Tibial nerve (tissue), 4 donors: ENCODE data around the gene NELL1. TPM values are rescaled to one million over a fixed set of nuclear protein-coding genes. Genes with fewer than 3 reads are reported as not detected.

Experiments used
- DNase-seq, 2 donors: peaks; one replicate each; pipeline ENCODE4 v3.0.0-alpha.2; 2019; ENCODE audit warnings: low spot score in 2 of 2
- H3K27ac ChIP-seq, 4 donors: fragments of 200-600 bp; sonication (generic) in 3 of 4; one replicate each; pipeline ENCODE4 v1.5.1; 2017 to 2019; ENCODE audit warnings: mild to moderate bottlenecking in 1 of 4
- H3K27me3 ChIP-seq, 2 donors: fragments of 200-600 bp; sonication (generic) in 1 of 2; one replicate each; pipeline versions ENCODE4 v1.5.1 to v1.6.0; 2017 to 2019
- H3K36me3 ChIP-seq, 3 donors: fragments of 200-600 bp; sonication (generic); one replicate each; pipeline ENCODE4 v1.5.1; 2018 to 2019
- H3K4me1 ChIP-seq, 4 donors: fragments of 200-600 bp; sonication (generic) in 3 of 4; one replicate each; pipeline ENCODE4 v1.5.1; 2017 to 2019
- H3K4me3 ChIP-seq, 4 donors: fragments of 200-600 bp; sonication (generic) in 3 of 4; one replicate each; pipeline ENCODE4 v1.5.1; 2017 to 2019; ENCODE audit warnings: mild to moderate bottlenecking in 1 of 4, moderate library complexity in 1 of 4
- H3K9me3 ChIP-seq, 4 donors: fragments of 200-600 bp; sonication (generic) in 3 of 4; one replicate each; pipeline ENCODE4 v1.5.1; 2017 to 2019
- EP300 ChIP-seq, 2 donors: sonication (generic); formaldehyde crosslinking; IDR thresholded peaks; one replicate each; pipeline ENCODE4 v1.6.1; 2017; ENCODE audit warnings: antibody characterized with exemption in 2 of 2, mild to moderate bottlenecking in 1 of 2
- POLR2A ChIP-seq, 2 donors: fragments of 450-650 bp; IDR thresholded peaks; one replicate each; pipeline ENCODE4 v1.6.1; 2017; ENCODE audit warnings: antibody characterized with exemption in 2 of 2, mild to moderate bottlenecking in 2 of 2, moderate library complexity in 2 of 2
- WGBS, 2 donors: methylation state at CpG; one replicate each; pipeline ENCODE4 v1.1.5; 2018; 5-methylcytosine and 5-hydroxymethylcytosine counted together
- total RNA-seq, 4 donors: library from RNA; depleted of rRNA; stranded (reverse); fragments of >200 nt; gene quantifications; one replicate each; pipeline ENCODE4 v1.1.0, GENCODE V29; 2016
- TF ChIP-seq, protein P1 (sequence below), 5 experiments: fragments of 200-600 bp in 3 of 5; fragments of 450-650 bp in 2 of 5; sonication (generic) in 3 of 5; IDR thresholded peaks; one replicate each; pipeline ENCODE4 v1.5.1; 2016 to 2019; ENCODE audit warnings: antibody characterized with exemption in 5 of 5, mild to moderate bottlenecking in 3 of 5, moderate library complexity in 2 of 5

NELL1 gene
- total RNA-seq, 4 donors from 2014 or later, result not detected

DNA sequence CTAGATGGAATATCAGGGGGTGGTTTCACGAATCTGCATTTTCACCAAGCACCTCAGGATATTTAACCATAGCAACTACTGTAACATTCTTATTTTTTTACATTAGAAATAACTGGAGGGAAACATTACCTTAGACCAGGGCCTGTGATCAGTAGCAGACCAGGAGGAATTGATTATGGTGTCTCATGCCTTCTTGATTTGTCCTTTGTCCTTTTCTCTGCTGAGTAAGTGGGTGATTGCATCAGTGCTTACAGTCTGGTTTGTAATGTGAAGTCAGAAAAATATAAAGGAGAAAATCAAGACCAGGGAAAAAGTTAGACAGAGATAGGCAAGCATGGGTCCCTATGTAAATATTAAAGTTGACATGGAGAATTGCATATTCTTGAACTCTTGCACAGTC is 703.3 kb downstream of the NELL1 start:
- no peak for DNase-seq
- Histone ChIP-seq H3K27ac (no peak overlapping the region), H3K4me3 (no peak overlapping the region), H3K27me3 (no peaks in the 10 kb centered on the region), H3K9me3 (no peaks in the 10 kb centered on the region), H3K4me1 (no peaks in the 10 kb centered on the region), H3K36me3 (no peaks in the 10 kb centered on the region)
- WGBS, 2 donors, result 79% methylated on average over 1 of the region's 1 CpG
- TF ChIP-seq, protein P1, sequence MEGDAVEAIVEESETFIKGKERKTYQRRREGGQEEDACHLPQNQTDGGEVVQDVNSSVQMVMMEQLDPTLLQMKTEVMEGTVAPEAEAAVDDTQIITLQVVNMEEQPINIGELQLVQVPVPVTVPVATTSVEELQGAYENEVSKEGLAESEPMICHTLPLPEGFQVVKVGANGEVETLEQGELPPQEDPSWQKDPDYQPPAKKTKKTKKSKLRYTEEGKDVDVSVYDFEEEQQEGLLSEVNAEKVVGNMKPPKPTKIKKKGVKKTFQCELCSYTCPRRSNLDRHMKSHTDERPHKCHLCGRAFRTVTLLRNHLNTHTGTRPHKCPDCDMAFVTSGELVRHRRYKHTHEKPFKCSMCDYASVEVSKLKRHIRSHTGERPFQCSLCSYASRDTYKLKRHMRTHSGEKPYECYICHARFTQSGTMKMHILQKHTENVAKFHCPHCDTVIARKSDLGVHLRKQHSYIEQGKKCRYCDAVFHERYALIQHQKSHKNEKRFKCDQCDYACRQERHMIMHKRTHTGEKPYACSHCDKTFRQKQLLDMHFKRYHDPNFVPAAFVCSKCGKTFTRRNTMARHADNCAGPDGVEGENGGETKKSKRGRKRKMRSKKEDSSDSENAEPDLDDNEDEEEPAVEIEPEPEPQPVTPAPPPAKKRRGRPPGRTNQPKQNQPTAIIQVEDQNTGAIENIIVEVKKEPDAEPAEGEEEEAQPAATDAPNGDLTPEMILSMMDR (IDR thresholded peaks at IDR 0.05), result no peak
- TF ChIP-seq POLR2A (IDR thresholded peaks at IDR 0.05) (no peak), EP300 (IDR thresholded peaks at IDR 0.05) (no peak)

DNA sequence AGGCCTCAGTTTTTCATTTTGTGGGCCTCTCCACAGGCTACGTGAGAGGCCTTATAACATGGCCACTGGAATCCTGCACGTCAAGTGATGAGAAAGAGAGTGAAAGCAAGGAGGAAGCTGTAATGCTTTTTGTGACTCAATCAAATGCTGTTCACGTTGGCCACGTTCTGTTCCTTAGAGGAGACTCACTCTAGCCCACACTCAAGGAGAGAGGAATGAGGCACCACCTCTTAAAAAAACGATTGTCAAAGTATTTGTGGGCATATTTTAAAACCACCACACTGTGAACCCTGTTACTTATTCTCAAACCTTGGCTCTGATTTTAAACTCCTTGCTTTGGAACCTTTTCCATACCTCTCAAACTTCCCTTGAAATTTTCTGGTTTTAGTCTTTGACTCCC is 705.0 kb downstream of the NELL1 start:
- Histone ChIP-seq H3K27me3 (no peaks in the 10 kb centered on the region), H3K36me3 (no peaks in the 10 kb centered on the region), H3K9me3 (no peaks in the 10 kb centered on the region), H3K4me1 (no peaks in the 10 kb centered on the region), H3K27ac (no peak overlapping the region), H3K4me3 (no peak overlapping the region)
- TF ChIP-seq, protein P1 (IDR thresholded peaks at IDR 0.05), result no peak
- no peak for TF ChIP-seq POLR2A (IDR thresholded peaks at IDR 0.05)
- TF ChIP-seq EP300 (IDR thresholded peaks at IDR 0.05), result no peak
- 55 to 58% methylated on average over 5 of the region's 5 CpGs for WGBS, 2 donors
- DNase-seq, result no peak

DNA sequence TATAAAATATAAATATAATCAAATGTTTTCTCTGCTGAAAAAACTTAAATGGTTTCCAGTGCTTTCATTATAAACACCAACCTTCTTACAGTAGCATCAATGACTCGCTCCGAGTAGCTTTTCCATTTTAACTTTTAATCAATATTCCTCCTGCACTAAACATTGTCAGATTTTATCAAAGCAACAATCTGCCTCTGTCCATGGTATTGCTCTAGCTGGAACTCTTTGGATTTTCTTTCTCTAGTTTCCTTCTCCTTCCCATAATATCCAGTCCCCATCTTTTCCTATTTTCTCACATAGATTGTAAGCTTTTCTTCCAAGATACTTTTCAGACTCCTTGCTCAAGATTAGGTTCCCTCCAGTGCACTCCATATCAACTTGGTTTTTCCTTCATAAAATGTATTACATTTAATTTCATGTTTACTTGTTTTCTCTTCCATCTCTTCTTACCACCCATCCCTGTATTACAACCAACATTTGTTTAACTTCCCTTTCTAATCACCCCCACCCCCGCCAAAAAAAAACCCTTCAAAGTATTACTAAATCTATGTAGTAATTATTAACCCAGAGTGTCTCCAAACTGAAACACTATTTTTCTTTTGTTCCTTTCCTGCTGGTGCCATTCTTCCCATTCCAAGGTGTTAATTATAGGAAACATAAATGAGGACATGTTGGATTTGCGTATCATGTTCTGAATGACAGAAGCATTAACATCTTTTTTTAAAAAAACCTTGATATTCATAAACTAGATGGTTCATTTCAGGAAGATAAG is 716.5 kb downstream of the NELL1 start:
- Histone ChIP-seq H3K9me3 (no peaks in the 10 kb centered on the region), H3K4me3 (no peak overlapping the region), H3K4me1 (no peaks in the 10 kb centered on the region), H3K27me3 (no peaks in the 10 kb centered on the region), H3K27ac (no peak overlapping the region), H3K36me3 (no peaks in the 10 kb centered on the region)
- 82 to 89% methylated on average over 4 of the region's 4 CpGs for WGBS, 2 donors
- DNase-seq, result no peak
- TF ChIP-seq EP300 (IDR thresholded peaks at IDR 0.05) (no peak), POLR2A (IDR thresholded peaks at IDR 0.05) (no peak)
- TF ChIP-seq, protein P1 (IDR thresholded peaks at IDR 0.05), result no peak

DNA sequence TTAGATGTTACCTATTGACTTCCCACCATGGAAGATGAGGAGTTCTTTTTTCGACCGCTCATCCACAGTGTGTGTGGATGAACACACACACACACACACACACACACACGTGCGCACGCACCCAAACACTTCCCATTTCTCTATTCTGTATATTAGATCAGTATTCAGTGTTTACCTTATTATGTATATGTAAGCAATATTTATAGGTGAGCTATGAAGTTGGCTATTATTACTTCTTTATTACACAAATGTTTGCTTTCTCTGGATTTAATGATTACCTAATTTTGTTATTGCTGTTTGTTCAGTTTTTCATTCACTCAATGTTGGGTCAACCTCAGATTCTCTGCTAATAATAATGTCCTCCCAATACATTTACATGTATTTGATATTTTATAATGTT is 721.0 kb downstream of the NELL1 start:
- H3K9me3 ChIP-seq, result no peaks in the 10 kb centered on the region
- H3K36me3 ChIP-seq, result no peaks in the 10 kb centered on the region
- no peaks in the 10 kb centered on the region for H3K27me3 ChIP-seq
- H3K27ac ChIP-seq, result no peak overlapping the region
- no peak overlapping the region for H3K4me3 ChIP-seq
- WGBS, 2 donors, result 92 to 95% methylated on average over 5 of the region's 5 CpGs
- no peaks in the 10 kb centered on the region for H3K4me1 ChIP-seq
- TF ChIP-seq, protein P1 (IDR thresholded peaks at IDR 0.05), result no peak
- TF ChIP-seq POLR2A (IDR thresholded peaks at IDR 0.05) (no peak), EP300 (IDR thresholded peaks at IDR 0.05) (no peak)
- DNase-seq, result no peak

DNA sequence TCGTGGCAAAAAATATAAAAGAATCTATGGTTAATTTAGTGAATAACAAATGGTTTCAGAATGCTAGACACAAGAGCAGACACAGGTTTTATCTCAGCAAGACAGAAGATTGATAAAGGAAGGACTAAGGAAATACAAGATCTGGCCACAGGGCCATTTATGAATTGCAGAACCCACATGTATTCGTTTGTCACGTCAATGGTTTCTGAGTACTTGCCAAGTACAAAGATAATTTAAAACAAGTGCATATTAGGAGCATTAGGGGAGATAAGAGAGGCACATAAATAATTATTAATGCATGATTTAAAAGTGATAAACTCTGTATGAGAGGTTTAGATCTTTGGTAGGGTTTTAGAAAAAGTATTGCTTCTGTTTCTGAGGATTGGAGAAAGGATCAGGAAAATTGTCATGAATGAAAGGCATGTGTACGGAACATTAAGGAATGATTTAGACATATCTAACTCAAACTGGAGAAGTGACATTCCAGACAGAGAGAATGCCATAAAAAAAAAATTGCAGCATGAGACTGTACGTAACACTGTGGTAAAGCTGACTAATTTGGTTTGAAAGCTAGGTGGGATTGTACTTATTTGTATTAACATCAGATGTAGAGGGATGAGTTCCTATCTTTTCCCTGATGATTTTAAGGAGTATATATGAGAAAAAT is 727.1 kb downstream of the NELL1 start:
- H3K36me3 ChIP-seq, result no peaks in the 10 kb centered on the region
- no peaks in the 10 kb centered on the region for H3K4me1 ChIP-seq
- 43 to 53% methylated on average over 5 of the region's 5 CpGs for WGBS, 2 donors
- no peaks in the 10 kb centered on the region for H3K27me3 ChIP-seq
- H3K9me3 ChIP-seq, result no peaks in the 10 kb centered on the region
- TF ChIP-seq POLR2A (IDR thresholded peaks at IDR 0.05) (no peak), EP300 (IDR thresholded peaks at IDR 0.05) (no peak)
- TF ChIP-seq, protein P1 (IDR thresholded peaks at IDR 0.05), result no peak
- DNase-seq, result no peak
- no peak overlapping the region for H3K4me3 ChIP-seq
- H3K27ac ChIP-seq, result no peak overlapping the region
